Measurements from ENCODE around the gene ZFP57.

ZFP57 gene

DNA sequence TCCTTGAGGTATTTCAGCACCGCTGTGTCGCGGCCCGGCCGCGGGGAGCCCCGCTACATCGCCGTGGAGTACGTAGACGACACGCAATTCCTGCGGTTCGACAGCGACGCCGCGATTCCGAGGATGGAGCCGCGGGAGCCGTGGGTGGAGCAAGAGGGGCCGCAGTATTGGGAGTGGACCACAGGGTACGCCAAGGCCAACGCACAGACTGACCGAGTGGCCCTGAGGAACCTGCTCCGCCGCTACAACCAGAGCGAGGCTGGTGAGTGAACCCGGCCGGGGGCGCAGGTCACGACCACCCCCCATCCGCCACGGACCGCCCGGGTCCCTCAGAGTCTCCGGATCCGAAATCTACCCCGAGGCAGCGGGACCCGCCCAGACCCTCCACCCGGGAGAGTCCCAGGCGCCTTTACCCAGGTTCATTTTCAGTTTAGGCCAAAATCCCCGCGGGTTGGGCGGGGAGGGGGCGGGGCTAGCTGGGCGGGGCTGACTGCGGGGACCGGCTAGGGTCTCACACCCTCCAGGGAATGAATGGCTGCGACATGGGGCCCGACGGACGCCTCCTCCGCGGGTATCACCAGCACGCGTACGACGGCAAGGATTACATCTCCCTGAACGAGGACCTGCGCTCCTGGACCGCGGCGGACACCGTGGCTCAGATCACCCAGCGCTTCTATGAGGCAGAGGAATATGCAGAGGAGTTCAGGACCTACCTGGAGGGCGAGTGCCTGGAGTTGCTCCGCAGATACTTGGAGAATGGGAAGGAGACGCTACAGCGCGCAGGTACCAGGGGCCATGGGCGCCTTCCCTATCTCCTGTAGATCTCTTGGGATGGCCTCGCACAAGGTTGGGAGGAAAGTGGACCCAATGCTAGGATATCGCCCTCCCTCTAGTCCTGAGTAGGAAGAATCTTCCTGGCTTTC lies 43.0 kb upstream of the ZFP57 start:
- no peaks in the 10 kb centered on the region for H3K36me3 ChIP-seq (ENCODE audit: control insufficient read depth, insufficient read depth, low read length)
- H3K4me1 ChIP-seq (ENCODE audit: control insufficient read depth, insufficient read depth, low read length, poor library complexity, severe bottlenecking), result no peaks in the 10 kb centered on the region
- WGBS, 2 experiments (ENCODE audit: insufficient coverage in 2 of 2), result 6 to 7% methylated on average over 46 to 74 of the region's 76 CpGs
- no peak overlapping the region for H3K27ac ChIP-seq (ENCODE audit: low read depth, low read length, severe bottlenecking)
- no peaks in the 10 kb centered on the region for H3K9me3 ChIP-seq (ENCODE audit: control insufficient read depth, low read length)
- peak overlapping the region; percentile 44 for H3K4me3 ChIP-seq (ENCODE audit: extremely low read depth, insufficient read depth, low read length, poor library complexity, severe bottlenecking)

DNA sequence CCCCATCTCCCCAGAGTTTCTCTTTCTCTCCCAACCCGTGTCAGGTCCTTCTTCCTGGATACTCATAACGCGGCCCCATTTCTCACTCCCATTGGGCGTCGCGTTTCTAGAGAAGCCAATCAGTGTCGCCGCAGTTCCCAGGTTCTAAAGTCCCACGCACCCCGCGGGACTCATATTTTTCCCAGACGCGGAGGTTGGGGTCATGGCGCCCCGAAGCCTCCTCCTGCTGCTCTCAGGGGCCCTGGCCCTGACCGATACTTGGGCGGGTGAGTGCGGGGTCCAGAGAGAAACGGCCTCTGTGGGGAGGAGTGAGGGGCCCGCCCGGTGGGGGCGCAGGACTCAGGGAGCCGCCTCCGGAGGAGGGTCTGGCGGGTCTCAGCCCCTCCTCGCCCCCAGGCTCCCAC lies 42.3 kb upstream of the ZFP57 start, which contains the start of gene HLA-F:
Gene HLA-F, plus strand, starts transcription at position 173 of the 404 bp plus-strand sequence. Its CDS starts 30 bp downstream, at position 203.
- no peak within 1 kb of the TSS for H3K27ac ChIP-seq (ENCODE audit: low read depth, low read length, severe bottlenecking)
- no peaks in the 10 kb centered on the region for H3K36me3 ChIP-seq (ENCODE audit: control insufficient read depth, insufficient read depth, low read length)
- peak within 1 kb of the TSS; percentile 44 for H3K4me3 ChIP-seq (ENCODE audit: extremely low read depth, insufficient read depth, low read length, poor library complexity, severe bottlenecking)
- 0 to 1% methylated on average over 17 to 23 of the region's 26 CpGs for WGBS, 2 experiments (ENCODE audit: insufficient coverage in 2 of 2)
- no peaks in the 10 kb centered on the region for H3K9me3 ChIP-seq (ENCODE audit: control insufficient read depth, low read length)
- H3K4me1 ChIP-seq (ENCODE audit: control insufficient read depth, insufficient read depth, low read length, poor library complexity, severe bottlenecking), result no peaks in the 10 kb centered on the region

GRCh38 chr6:29720863-29721262 lies 39.9 kb upstream of the ZFP57 start:
- Histone ChIP-seq H3K27ac (ENCODE audit: low read depth, low read length, severe bottlenecking) (no peak overlapping the region), H3K4me3 (ENCODE audit: extremely low read depth, insufficient read depth, low read length, poor library complexity, severe bottlenecking) (no peak overlapping the region), H3K9me3 (ENCODE audit: control insufficient read depth, low read length) (no peaks in the 10 kb centered on the region), H3K36me3 (ENCODE audit: control insufficient read depth, insufficient read depth, low read length) (no peaks in the 10 kb centered on the region), H3K4me1 (ENCODE audit: control insufficient read depth, insufficient read depth, low read length, poor library complexity, severe bottlenecking) (no peaks in the 10 kb centered on the region)
- no CpG with 5 or more reads among the region's 2 CpGs for WGBS, 2 experiments (ENCODE audit: insufficient coverage in 2 of 2)

DNA sequence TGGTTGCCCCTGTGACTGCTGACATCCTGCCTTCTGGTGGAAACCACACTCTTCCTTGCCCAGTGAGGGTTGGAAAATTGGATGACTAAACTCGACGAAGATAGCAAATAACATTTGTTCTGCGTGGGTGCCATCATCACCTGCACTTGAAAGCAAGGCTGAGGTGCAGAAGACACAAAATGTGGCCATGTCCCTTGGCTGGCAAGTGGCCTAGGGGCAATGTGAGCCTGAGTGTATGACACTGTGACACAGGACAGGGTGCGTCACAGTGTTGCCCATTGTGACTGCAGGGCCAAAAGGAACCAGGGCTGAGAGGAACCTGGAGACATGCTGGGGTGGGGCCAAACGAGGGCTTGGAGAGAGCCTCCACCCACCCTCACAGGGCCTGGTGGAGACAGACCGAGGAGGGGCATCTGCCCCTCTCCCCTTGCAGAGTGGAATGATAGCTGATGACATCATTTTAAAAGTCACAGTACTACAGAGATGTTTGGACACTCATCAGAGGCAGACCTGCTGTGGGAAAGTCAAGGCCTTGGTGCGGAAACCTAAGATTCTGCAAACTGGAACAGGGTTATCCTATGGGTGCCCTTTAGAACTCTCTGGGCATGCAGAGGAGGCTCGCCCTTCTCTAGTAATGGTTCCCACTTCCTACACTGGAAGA lies 29.5 kb upstream of the ZFP57 start:
- whole genome bisulfite sequencing, 2 experiments (ENCODE audit: insufficient coverage in 2 of 2), result 85 to 94% methylated on average over 6 of the region's 8 CpGs
- no peak overlapping the region for H3K4me3 ChIP-seq (ENCODE audit: extremely low read depth, insufficient read depth, low read length, poor library complexity, severe bottlenecking)
- no peaks in the 10 kb centered on the region for H3K4me1 ChIP-seq (ENCODE audit: control insufficient read depth, insufficient read depth, low read length, poor library complexity, severe bottlenecking)
- H3K36me3 ChIP-seq (ENCODE audit: control insufficient read depth, insufficient read depth, low read length), result no peaks in the 10 kb centered on the region
- H3K27ac ChIP-seq (ENCODE audit: low read depth, low read length, severe bottlenecking), result no peak overlapping the region
- H3K9me3 ChIP-seq (ENCODE audit: control insufficient read depth, low read length), result no peaks in the 10 kb centered on the region

DNA sequence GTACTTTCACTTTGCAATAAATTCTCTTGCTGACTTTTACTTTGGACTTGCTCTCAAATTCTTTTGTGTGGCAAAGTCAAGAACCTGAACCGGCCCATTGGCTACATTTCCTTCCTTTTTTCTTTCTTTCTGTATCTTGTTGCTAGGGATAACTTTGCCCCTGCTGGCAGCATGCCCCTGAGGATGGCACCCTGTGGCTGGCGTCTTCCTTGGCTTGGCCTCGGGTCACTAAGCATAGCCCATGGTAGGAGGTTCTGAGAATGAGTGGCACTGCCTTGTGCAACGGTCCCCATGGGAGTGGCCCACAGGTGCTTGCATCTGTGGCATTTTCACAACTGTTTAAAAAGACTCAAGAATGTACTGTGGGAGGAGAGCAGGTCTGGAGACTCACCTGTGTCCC lies 28.2 kb upstream of the ZFP57 start:
- Histone ChIP-seq H3K4me1 (ENCODE audit: control insufficient read depth, insufficient read depth, low read length, poor library complexity, severe bottlenecking) (no peaks in the 10 kb centered on the region), H3K36me3 (ENCODE audit: control insufficient read depth, insufficient read depth, low read length) (no peaks in the 10 kb centered on the region), H3K27ac (ENCODE audit: low read depth, low read length, severe bottlenecking) (no peak overlapping the region), H3K9me3 (ENCODE audit: control insufficient read depth, low read length) (no peaks in the 10 kb centered on the region), H3K4me3 (ENCODE audit: extremely low read depth, insufficient read depth, low read length, poor library complexity, severe bottlenecking) (no peak overlapping the region)
- WGBS, 2 experiments (ENCODE audit: insufficient coverage in 2 of 2), result 63 to 89% methylated on average over 1 to 2 of the region's 4 CpGs

GRCh38 chr6:29708432-29709179 lies 27.7 kb upstream of the ZFP57 start:
- Histone ChIP-seq H3K9me3 (ENCODE audit: control insufficient read depth, low read length) (no peaks in the 10 kb centered on the region), H3K4me3 (ENCODE audit: extremely low read depth, insufficient read depth, low read length, poor library complexity, severe bottlenecking) (no peak overlapping the region), H3K4me1 (ENCODE audit: control insufficient read depth, insufficient read depth, low read length, poor library complexity, severe bottlenecking) (no peaks in the 10 kb centered on the region), H3K36me3 (ENCODE audit: control insufficient read depth, insufficient read depth, low read length) (no peaks in the 10 kb centered on the region), H3K27ac (ENCODE audit: low read depth, low read length, severe bottlenecking) (no peak overlapping the region)
- 77 to 89% methylated on average over 5 to 7 of the region's 11 CpGs for WGBS, 2 experiments (ENCODE audit: insufficient coverage in 2 of 2)

- Histone ChIP-seq H3K4me3 (ENCODE audit: extremely low read depth, insufficient read depth, low read length, poor library complexity, severe bottlenecking) (no peak overlapping the region), H3K4me1 (ENCODE audit: control insufficient read depth, insufficient read depth, low read length, poor library complexity, severe bottlenecking) (no peaks in the 10 kb centered on the region), H3K9me3 (ENCODE audit: control insufficient read depth, low read length) (no peaks in the 10 kb centered on the region), H3K36me3 (ENCODE audit: control insufficient read depth, insufficient read depth, low read length) (no peaks in the 10 kb centered on the region), H3K27ac (ENCODE audit: low read depth, low read length, severe bottlenecking) (no peak overlapping the region)
- WGBS, 2 experiments (ENCODE audit: insufficient coverage in 2 of 2), result 47 to 61% methylated on average over 5 to 7 of the region's 10 CpGs
Measured at GRCh38 chr6:29705389-29706231, 24.7 kb upstream of the ZFP57 start.

DNA sequence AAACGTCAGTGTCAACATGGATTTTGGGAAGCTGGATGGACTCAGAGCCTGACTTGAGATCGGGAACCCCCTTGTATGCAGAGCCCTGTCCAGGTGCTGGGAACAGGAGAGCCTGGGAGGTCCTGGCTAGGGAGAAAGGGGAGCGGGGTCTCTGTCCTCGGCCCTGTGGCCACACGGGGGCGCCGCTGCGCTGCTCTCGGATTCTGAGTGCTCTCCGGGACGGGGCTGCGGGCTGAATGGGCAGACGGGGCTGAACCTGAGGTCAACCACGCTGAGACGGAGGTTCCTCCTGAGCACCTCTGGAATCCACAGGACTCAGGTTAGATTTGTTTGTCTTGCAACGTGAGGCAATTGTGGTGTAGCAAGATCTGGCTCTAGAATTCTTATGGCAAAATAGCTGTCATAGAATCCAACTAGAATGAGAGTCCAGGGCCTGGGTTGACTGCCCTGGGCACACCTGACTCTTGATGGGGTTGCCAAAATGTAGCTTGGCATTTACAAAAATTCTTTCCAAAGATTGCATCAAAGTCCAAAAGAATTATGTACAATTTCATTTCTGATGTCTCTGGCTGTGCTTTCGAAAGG lies 21.7 kb upstream of the ZFP57 start:
- 2 to 9% methylated on average over 15 to 17 of the region's 17 CpGs for WGBS, 2 experiments (ENCODE audit: insufficient coverage in 2 of 2)
- Histone ChIP-seq H3K27ac (ENCODE audit: low read depth, low read length, severe bottlenecking) (no peak overlapping the region), H3K4me3 (ENCODE audit: extremely low read depth, insufficient read depth, low read length, poor library complexity, severe bottlenecking) (no peak overlapping the region), H3K4me1 (ENCODE audit: control insufficient read depth, insufficient read depth, low read length, poor library complexity, severe bottlenecking) (no peaks in the 10 kb centered on the region), H3K9me3 (ENCODE audit: control insufficient read depth, low read length) (no peaks in the 10 kb centered on the region), H3K36me3 (ENCODE audit: control insufficient read depth, insufficient read depth, low read length) (no peaks in the 10 kb centered on the region)

DNA sequence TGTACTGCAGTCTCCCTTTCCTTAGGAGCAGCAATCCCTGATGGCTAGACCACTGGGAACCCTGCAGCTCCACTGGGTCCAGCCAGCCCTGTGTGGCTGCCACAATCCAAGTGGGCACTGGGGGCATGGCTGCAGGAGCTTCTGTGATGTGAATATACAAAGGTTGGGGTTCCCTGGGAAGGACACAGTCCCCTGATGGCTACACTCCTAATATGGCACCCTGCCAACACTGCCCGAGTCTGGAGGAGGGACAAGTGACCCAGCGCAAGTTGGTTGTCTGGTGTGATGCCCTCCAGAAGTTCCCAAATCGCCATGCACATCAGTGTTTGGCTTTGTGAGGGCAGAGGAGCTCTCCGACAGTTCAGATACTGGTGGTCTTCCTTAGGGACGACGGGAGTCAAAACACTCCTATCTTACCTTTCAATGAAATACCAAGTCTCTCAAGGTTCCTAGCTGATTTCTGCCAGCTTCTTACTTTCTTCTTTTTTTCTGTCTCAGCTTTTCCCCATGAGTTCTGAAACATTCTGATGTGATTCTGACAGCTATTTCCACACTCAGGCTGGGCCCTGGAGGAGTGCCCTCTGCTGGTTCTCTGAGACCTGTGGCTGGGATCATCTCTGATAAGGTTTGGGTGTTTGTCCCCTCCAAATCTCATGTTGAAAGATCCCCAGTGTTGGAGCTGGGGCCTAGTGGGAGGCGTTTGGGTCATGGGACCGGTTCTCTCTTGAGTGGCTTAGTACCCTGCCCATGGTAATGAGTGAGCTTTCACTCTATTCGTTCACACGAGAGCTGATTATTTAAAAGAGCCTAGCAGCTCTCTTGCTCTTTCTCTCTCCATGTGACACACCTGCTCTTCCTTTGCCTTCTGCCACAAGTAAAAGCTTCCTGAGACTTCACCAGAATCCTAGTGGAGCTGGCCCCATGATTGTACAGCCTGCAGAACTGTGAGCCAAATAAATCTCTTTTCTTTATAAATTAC lies 15.5 kb upstream of the ZFP57 start:
- no peaks in the 10 kb centered on the region for H3K9me3 ChIP-seq (ENCODE audit: control insufficient read depth, low read length)
- H3K36me3 ChIP-seq (ENCODE audit: control insufficient read depth, insufficient read depth, low read length), result no peaks in the 10 kb centered on the region
- 63 to 64% methylated on average over 10 of the region's 10 CpGs for WGBS, 2 experiments (ENCODE audit: insufficient coverage in 2 of 2)
- H3K4me3 ChIP-seq (ENCODE audit: extremely low read depth, insufficient read depth, low read length, poor library complexity, severe bottlenecking), result no peak overlapping the region
- no peaks in the 10 kb centered on the region for H3K4me1 ChIP-seq (ENCODE audit: control insufficient read depth, insufficient read depth, low read length, poor library complexity, severe bottlenecking)
- no peak overlapping the region for H3K27ac ChIP-seq (ENCODE audit: low read depth, low read length, severe bottlenecking)
